HepG2 (cell line): Measurements from ENCODE around the gene SOWAHA. TPM values are rescaled to one million over a fixed set of nuclear protein-coding genes. Genes with fewer than 3 reads are reported as not detected.

Source experiments
- ATF7-NPFF ChIP-seq: sonication (generic); formaldehyde crosslinking; IDR thresholded peaks from 2 replicates; pipeline ENCODE4 v1.8.1; 2023; ENCODE audit warnings: mild to moderate bottlenecking, low read depth, missing genetic modification reagents, moderate library complexity
- ATRX ChIP-seq: sonication (generic); formaldehyde crosslinking; IDR thresholded peaks from 2 replicates; pipeline ENCODE4 v1.4.0; 2020; ENCODE audit warnings: missing genetic modification reagents, borderline replicate concordance
- CHD2 ChIP-seq: IDR thresholded peaks from 2 replicates; pipeline ENCODE4 v1.6.1; 2011; ENCODE audit warnings: low read depth, low read length, improper control_type of control experiment
- ETV5 ChIP-seq: IDR thresholded peaks from 2 replicates; pipeline ENCODE4 v1.6.1; 2018; ENCODE audit warnings: missing biosample characterization, missing genetic modification reagents, inconsistent platforms, borderline replicate concordance
- HOXA5 ChIP-seq: sonication (generic); formaldehyde crosslinking; IDR thresholded peaks from 2 replicates; pipeline ENCODE4 v1.4.0; 2020; ENCODE audit warnings: missing genetic modification reagents
- KAT2B ChIP-seq: fragments of 150-350 bp; IDR thresholded peaks from 2 replicates; pipeline ENCODE4 v1.6.1; 2014; ENCODE audit warnings: low read depth, low read length, borderline replicate concordance
- KMT2A ChIP-seq: sonication (generic); formaldehyde crosslinking; IDR thresholded peaks from 2 replicates; pipeline ENCODE4 v1.4.0; 2020; ENCODE audit warnings: missing genetic modification reagents
- U2AF2 ChIP-seq: fragments of 200-400 bp; formaldehyde crosslinking; IDR thresholded peaks from 2 replicates; pipeline ENCODE4 v1.6.1; 2017; ENCODE audit warnings: low read depth, mild to moderate bottlenecking, low read length
- YEATS2 ChIP-seq: sonication (generic); formaldehyde crosslinking; IDR thresholded peaks from 2 replicates; pipeline ENCODE4 v1.4.0; 2020; ENCODE audit warnings: missing genetic modification reagents, borderline replicate concordance
- ZFP36L1 ChIP-seq: sonication (generic); formaldehyde crosslinking; IDR thresholded peaks from 2 replicates; pipeline ENCODE4 v1.8.0; 2022; ENCODE audit warnings: mild to moderate bottlenecking, missing genetic modification reagents, moderate library complexity
- ZFYVE20 ChIP-seq: sonication (generic); formaldehyde crosslinking; IDR thresholded peaks from 2 replicates; pipeline ENCODE4 v1.8.0; 2023; ENCODE audit warnings: low read depth, mild to moderate bottlenecking, moderate library complexity, missing genetic modification reagents, borderline replicate concordance
- ZKSCAN8 ChIP-seq: IDR thresholded peaks from 2 replicates; pipeline ENCODE4 v1.6.1; 2016; ENCODE audit warnings: borderline replicate concordance, missing genetic modification reagents, missing compliant biosample characterization
- ZNF468 ChIP-seq: sonication (generic); formaldehyde crosslinking; IDR thresholded peaks from 2 replicates; pipeline ENCODE4 v1.8.0; 2022; ENCODE audit warnings: mild to moderate bottlenecking, moderate library complexity, missing genetic modification reagents
- ZNF543 ChIP-seq: sonication (generic); formaldehyde crosslinking; IDR thresholded peaks from 2 replicates; pipeline ENCODE4 v1.4.0; 2020; ENCODE audit warnings: mild to moderate bottlenecking, missing genetic modification reagents
- ZNF558 ChIP-seq: sonication (generic); formaldehyde crosslinking; IDR thresholded peaks from 2 replicates; pipeline ENCODE4 v1.9.0; 2022; ENCODE audit warnings: mild to moderate bottlenecking, missing genetic modification reagents, borderline replicate concordance
- ZNF652 ChIP-seq: IDR thresholded peaks from 2 replicates; pipeline ENCODE4 v1.6.1; 2016; ENCODE audit warnings: low read depth, borderline replicate concordance
- ZNF7 ChIP-seq: IDR thresholded peaks from 2 replicates; pipeline ENCODE4 v1.6.1; 2016; ENCODE audit warnings: missing biosample characterization, missing genetic modification reagents
- ZSCAN20 ChIP-seq: sonication (generic); formaldehyde crosslinking; IDR thresholded peaks from 2 replicates; pipeline ENCODE4 v1.4.0; 2020; ENCODE audit warnings: missing genetic modification reagents, mild to moderate bottlenecking, borderline replicate concordance
- polyA plus RNA-seq, 8 experiments: library from polyadenylated mRNA; depleted of rRNA in 3 of 8; stranded (reverse) in 7 of 8; unstranded in 1 of 8; fragments of >200 nt; fragmentation: Illumina TruSeq in 4 of 8; extraction: Trizol in 4 of 8; gene quantifications; 2 replicates each; pipeline versions ENCODE4 v1.2.1 to v1.2.3, GENCODE V29; 2011 to 2016; ENCODE audit warnings: low read depth in 4 of 8, missing spikeins in 1 of 8, mixed read lengths in 1 of 8; ENCODE audit not compliant: insufficient read depth in 1 of 8
- total RNA-seq, 5 experiments: library from RNA; depleted of rRNA; stranded (reverse); fragments of >200 nt; fragmentation: Illumina TruSeq; extraction: Trizol; gene quantifications; 2 replicates each; pipeline ENCODE4 v1.2.3, GENCODE V29; 2016; ENCODE audit warnings: low read depth in 1 of 5
- TF ChIP-seq, protein P1 (sequence below): IDR thresholded peaks from 2 replicates; pipeline ENCODE4 v1.6.1; 2016; ENCODE audit warnings: missing compliant biosample characterization, missing genetic modification reagents, borderline replicate concordance
- TF ChIP-seq, protein P2 (sequence below): sonication (generic); formaldehyde crosslinking; IDR thresholded peaks from 2 replicates; pipeline ENCODE4 v1.9.0; 2022; ENCODE audit warnings: missing genetic modification reagents, mild to moderate bottlenecking, borderline replicate concordance
- TF ChIP-seq, protein P3 (sequence below): sonication (generic); formaldehyde crosslinking; IDR thresholded peaks from 2 replicates; pipeline ENCODE4 v1.5.0; 2020; ENCODE audit warnings: mild to moderate bottlenecking, missing genetic modification reagents, moderate library complexity
- TF ChIP-seq, protein P4 (sequence below): sonication (generic); formaldehyde crosslinking; IDR thresholded peaks from 2 replicates; pipeline ENCODE4 v1.5.1; 2020; ENCODE audit warnings: mild to moderate bottlenecking, missing genetic modification reagents, moderate library complexity
- TF ChIP-seq, protein P5 (sequence below): IDR thresholded peaks from 2 replicates; pipeline ENCODE4 v1.6.1; 2016; ENCODE audit warnings: mild to moderate bottlenecking

Gene SOWAHA
- total and polyA plus RNA-seq, 2 of the 13 experiments (the other 11 are each of a cell fraction or from before 2014, with no cell fraction given), result 0.95 to 1.9 TPM

DNA sequence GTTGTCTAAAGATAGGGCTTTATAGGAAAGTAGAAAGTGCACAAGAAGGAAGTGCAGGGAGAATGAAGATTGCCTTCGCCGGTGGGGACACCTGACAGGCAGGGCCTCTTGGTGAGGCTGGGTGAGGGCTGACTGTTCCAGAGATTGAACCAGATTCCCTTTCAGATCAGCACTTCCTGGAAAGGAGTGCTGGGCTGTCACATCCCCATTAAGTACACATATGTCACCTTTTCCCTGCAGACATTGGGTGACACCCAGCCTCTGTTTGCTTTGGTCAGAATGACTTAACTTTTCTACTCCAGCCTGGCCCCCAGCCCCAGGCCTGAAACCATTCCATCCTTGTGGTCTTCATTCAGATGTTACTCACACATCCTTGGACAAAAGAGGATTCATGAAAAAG, 24.8 kb downstream of the SOWAHA start (continued):
- TF ChIP-seq, protein P1, sequence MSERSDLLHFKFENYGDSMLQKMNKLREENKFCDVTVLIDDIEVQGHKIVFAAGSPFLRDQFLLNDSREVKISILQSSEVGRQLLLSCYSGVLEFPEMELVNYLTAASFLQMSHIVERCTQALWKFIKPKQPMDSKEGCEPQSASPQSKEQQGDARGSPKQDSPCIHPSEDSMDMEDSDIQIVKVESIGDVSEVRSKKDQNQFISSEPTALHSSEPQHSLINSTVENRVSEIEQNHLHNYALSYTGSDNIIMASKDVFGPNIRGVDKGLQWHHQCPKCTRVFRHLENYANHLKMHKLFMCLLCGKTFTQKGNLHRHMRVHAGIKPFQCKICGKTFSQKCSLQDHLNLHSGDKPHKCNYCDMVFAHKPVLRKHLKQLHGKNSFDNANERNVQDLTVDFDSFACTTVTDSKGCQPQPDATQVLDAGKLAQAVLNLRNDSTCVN, result 0 out of 2 replicates have a peak, but pooled peaks have one; percentile 59
- TF ChIP-seq KAT2B, result no peak
- no peak; the same call in 1 of the 2 replicates for TF ChIP-seq ZKSCAN8
- TF ChIP-seq, protein P2, sequence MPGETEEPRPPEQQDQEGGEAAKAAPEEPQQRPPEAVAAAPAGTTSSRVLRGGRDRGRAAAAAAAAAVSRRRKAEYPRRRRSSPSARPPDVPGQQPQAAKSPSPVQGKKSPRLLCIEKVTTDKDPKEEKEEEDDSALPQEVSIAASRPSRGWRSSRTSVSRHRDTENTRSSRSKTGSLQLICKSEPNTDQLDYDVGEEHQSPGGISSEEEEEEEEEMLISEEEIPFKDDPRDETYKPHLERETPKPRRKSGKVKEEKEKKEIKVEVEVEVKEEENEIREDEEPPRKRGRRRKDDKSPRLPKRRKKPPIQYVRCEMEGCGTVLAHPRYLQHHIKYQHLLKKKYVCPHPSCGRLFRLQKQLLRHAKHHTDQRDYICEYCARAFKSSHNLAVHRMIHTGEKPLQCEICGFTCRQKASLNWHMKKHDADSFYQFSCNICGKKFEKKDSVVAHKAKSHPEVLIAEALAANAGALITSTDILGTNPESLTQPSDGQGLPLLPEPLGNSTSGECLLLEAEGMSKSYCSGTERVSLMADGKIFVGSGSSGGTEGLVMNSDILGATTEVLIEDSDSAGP (CRISPR knock-in tag), result peak; percentile 51; the same call in 1 of the 2 replicates
- no peak for TF ChIP-seq HOXA5 (CRISPR knock-in tag)
- TF ChIP-seq ZNF558, result no peak
- TF ChIP-seq, protein P3, sequence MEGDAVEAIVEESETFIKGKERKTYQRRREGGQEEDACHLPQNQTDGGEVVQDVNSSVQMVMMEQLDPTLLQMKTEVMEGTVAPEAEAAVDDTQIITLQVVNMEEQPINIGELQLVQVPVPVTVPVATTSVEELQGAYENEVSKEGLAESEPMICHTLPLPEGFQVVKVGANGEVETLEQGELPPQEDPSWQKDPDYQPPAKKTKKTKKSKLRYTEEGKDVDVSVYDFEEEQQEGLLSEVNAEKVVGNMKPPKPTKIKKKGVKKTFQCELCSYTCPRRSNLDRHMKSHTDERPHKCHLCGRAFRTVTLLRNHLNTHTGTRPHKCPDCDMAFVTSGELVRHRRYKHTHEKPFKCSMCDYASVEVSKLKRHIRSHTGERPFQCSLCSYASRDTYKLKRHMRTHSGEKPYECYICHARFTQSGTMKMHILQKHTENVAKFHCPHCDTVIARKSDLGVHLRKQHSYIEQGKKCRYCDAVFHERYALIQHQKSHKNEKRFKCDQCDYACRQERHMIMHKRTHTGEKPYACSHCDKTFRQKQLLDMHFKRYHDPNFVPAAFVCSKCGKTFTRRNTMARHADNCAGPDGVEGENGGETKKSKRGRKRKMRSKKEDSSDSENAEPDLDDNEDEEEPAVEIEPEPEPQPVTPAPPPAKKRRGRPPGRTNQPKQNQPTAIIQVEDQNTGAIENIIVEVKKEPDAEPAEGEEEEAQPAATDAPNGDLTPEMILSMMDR (CRISPR knock-in tag), result no peak
- TF ChIP-seq U2AF2, result no peak
- TF ChIP-seq ATF7-NPFF, result no peak
- no peak for TF ChIP-seq ZNF468 (CRISPR knock-in tag)
- 0 out of 2 replicates have a peak, but pooled peaks have one; percentile 15 for TF ChIP-seq ZNF7 (CRISPR knock-in tag)
- TF ChIP-seq, protein P4, sequence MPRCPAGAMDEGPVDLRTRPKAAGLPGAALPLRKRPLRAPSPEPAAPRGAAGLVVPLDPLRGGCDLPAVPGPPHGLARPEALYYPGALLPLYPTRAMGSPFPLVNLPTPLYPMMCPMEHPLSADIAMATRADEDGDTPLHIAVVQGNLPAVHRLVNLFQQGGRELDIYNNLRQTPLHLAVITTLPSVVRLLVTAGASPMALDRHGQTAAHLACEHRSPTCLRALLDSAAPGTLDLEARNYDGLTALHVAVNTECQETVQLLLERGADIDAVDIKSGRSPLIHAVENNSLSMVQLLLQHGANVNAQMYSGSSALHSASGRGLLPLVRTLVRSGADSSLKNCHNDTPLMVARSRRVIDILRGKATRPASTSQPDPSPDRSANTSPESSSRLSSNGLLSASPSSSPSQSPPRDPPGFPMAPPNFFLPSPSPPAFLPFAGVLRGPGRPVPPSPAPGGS (CRISPR knock-in tag), result no peak
- TF ChIP-seq ZFP36L1, result 0 out of 2 replicates have a peak, but pooled peaks have one; percentile 4
- 0 out of 2 replicates have a peak, but pooled peaks have one; percentile 58 for TF ChIP-seq ZNF543
- 0 out of 2 replicates have a peak, but pooled peaks have one; percentile 7 for TF ChIP-seq ZNF652 (CRISPR knock-in tag)
- TF ChIP-seq YEATS2, result peak; percentile 30; the same call in 1 of the 2 replicates
- no peak for TF ChIP-seq ATRX (CRISPR knock-in tag)
- no peak for TF ChIP-seq CHD2
- TF ChIP-seq ZSCAN20 (CRISPR knock-in tag), result no peak
- TF ChIP-seq, protein P5, sequence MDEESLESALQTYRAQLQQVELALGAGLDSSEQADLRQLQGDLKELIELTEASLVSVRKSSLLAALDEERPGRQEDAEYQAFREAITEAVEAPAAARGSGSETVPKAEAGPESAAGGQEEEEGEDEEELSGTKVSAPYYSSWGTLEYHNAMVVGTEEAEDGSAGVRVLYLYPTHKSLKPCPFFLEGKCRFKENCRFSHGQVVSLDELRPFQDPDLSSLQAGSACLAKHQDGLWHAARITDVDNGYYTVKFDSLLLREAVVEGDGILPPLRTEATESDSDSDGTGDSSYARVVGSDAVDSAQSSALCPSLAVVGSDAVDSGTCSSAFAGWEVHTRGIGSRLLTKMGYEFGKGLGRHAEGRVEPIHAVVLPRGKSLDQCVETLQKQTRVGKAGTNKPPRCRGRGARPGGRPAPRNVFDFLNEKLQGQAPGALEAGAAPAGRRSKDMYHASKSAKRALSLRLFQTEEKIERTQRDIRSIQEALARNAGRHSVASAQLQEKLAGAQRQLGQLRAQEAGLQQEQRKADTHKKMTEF (CRISPR knock-in tag), result peak; percentile 61; the same call in 1 of the 2 replicates
- TF ChIP-seq ETV5 (CRISPR knock-in tag), result peak; percentile 85; the same call in 1 of the 2 replicates
- no peak for TF ChIP-seq KMT2A (CRISPR knock-in tag)
- no peak for TF ChIP-seq ZFYVE20 (CRISPR knock-in tag)
